Neural cell (in vitro differentiated cells): Measurements from ENCODE around the gene MRPS34. TPM values are rescaled to one million over a fixed set of nuclear protein-coding genes. Genes with fewer than 3 reads are reported as not detected.

ENCODE experiments used
- H2AFZ ChIP-seq: fragments of 200-600, 300-800 bp; sonication (generic), shearing (Covaris generic); 2 replicates; pipeline ENCODE4 v1.6.0; 2014; ENCODE audit warnings: low read depth, mild to moderate bottlenecking, antibody characterized with exemption, low read length, moderate library complexity
- H3F3A ChIP-seq: fragments of 200-600 bp; shearing (Covaris generic); 2 replicates; pipeline ENCODE4 v1.6.1; 2016; ENCODE audit warnings: mild to moderate bottlenecking, moderate library complexity, mixed read lengths, antibody characterized with exemption, low read length; ENCODE audit not compliant: insufficient read depth, poor library complexity, severe bottlenecking
- H3K27ac ChIP-seq: fragments of 200-600, 300-800 bp; sonication (generic), shearing (Covaris generic); 2 replicates; pipeline ENCODE4 v1.5.1; 2014; ENCODE audit warnings: mild to moderate bottlenecking, low read length, moderate library complexity
- H3K27me3 ChIP-seq: fragments of 300-800, 200-600 bp; sonication (generic), shearing (Covaris generic); 2 replicates; pipeline ENCODE4 v1.6.0; 2014; ENCODE audit warnings: mild to moderate bottlenecking, low read depth, low read length, moderate library complexity; ENCODE audit not compliant: insufficient read depth
- H3K36me3 ChIP-seq: fragments of 300-800, 200-600 bp; sonication (generic), shearing (Covaris generic); 2 replicates; pipeline ENCODE4 v1.5.1; 2014; ENCODE audit warnings: mild to moderate bottlenecking, antibody characterized with exemption, low read length, moderate library complexity; ENCODE audit not compliant: insufficient read depth
- H3K4me2 ChIP-seq: fragments of 300-800, 200-600 bp; sonication (generic), shearing (Covaris generic); 2 replicates; pipeline ENCODE4 v1.6.0; 2014; ENCODE audit warnings: mild to moderate bottlenecking, low read length
- H3K4me3 ChIP-seq: fragments of 300-800, 200-600 bp; sonication (generic), shearing (Covaris generic); 2 replicates; pipeline ENCODE4 v1.5.1; 2014; ENCODE audit warnings: mild to moderate bottlenecking, low read length, moderate library complexity
- H3K79me2 ChIP-seq: fragments of 200-600 bp; shearing (Covaris generic); replicated peaks from 2 replicates; pipeline ENCODE4 v1.6.0; 2014; ENCODE audit warnings: mild to moderate bottlenecking, low read length, moderate library complexity; ENCODE audit not compliant: insufficient read depth
- H3K9ac ChIP-seq: fragments of 300-800, 200-600 bp; sonication (generic), shearing (Covaris generic); 2 replicates; pipeline ENCODE4 v1.6.1; 2016; ENCODE audit warnings: mild to moderate bottlenecking, low read length, mixed read lengths
- H3K9me2 ChIP-seq: fragments of 200-600 bp; shearing (Covaris generic); 2 replicates; pipeline ENCODE4 v1.6.1; 2016; ENCODE audit warnings: mild to moderate bottlenecking, low read length, mixed read lengths; ENCODE audit not compliant: insufficient read depth
- H3K9me3 ChIP-seq: fragments of 200-600, 300-800 bp; sonication (generic), shearing (Covaris generic); 2 replicates; pipeline ENCODE4 v1.6.1; 2016; ENCODE audit warnings: mild to moderate bottlenecking, mixed run types, low read length, moderate library complexity, mixed read lengths
- H4K20me1 ChIP-seq: fragments of 200-600 bp; shearing (Covaris generic); 2 replicates; pipeline ENCODE4 v1.6.1; 2016; ENCODE audit warnings: mild to moderate bottlenecking, mixed run types; ENCODE audit not compliant: insufficient read depth
- CTCF ChIP-seq: fragments of 450-650 bp; IDR thresholded peaks from 2 replicates; pipeline ENCODE4 v1.5.1; 2014; ENCODE audit warnings: antibody characterized with exemption, mild to moderate bottlenecking, moderate library complexity; ENCODE audit not compliant: poor library complexity, severe bottlenecking
- EP300 ChIP-seq: fragments of 450-650 bp; conservative IDR thresholded peaks from 2 replicates; pipeline ENCODE4 v1.6.1; 2014; ENCODE audit warnings: antibody characterized with exemption, mild to moderate bottlenecking, moderate library complexity; ENCODE audit not compliant: poor library complexity, severe bottlenecking
- EZH2 ChIP-seq: fragments of 200-600, 300-800 bp; shearing (Covaris generic), sonication (generic); IDR thresholded peaks from 2 replicates; pipeline ENCODE4 v1.6.1; 2014; ENCODE audit warnings: antibody characterized with exemption, low read length, borderline replicate concordance, mild to moderate bottlenecking; ENCODE audit not compliant: insufficient read depth, poor library complexity, severe bottlenecking
- MXI1 ChIP-seq: fragments of 450-650 bp; conservative IDR thresholded peaks from 2 replicates; pipeline ENCODE4 v1.6.1; 2014; ENCODE audit warnings: antibody characterized with exemption, mild to moderate bottlenecking; ENCODE audit not compliant: poor library complexity, severe bottlenecking
- POLR2AphosphoS5 ChIP-seq: IDR thresholded peaks from 2 replicates; pipeline ENCODE4 v1.6.1; 2012
- RAD21 ChIP-seq: fragments of 450-650 bp; conservative IDR thresholded peaks from 2 replicates; pipeline ENCODE4 v1.6.1; 2014; ENCODE audit warnings: antibody characterized with exemption, mild to moderate bottlenecking, moderate library complexity
- SMC3 ChIP-seq: fragments of 450-650 bp; conservative IDR thresholded peaks from 2 replicates; pipeline ENCODE4 v1.6.1; 2014; ENCODE audit warnings: antibody characterized with exemption, mild to moderate bottlenecking, moderate library complexity; ENCODE audit not compliant: poor library complexity
- TAF1 ChIP-seq: IDR thresholded peaks from 2 replicates; pipeline ENCODE4 v1.6.1; 2012; ENCODE audit warnings: low read depth
- polyA plus RNA-seq: library from polyadenylated mRNA; depleted of rRNA; stranded (reverse); fragments of >200 nt; gene quantifications from 2 replicates; pipeline ENCODE4 v1.2.3, GENCODE V29; 2014
- TF ChIP-seq, protein P1 (sequence below): IDR thresholded peaks from 2 replicates; pipeline ENCODE4 v1.6.1; 2012; ENCODE audit warnings: borderline replicate concordance

MRPS34 gene
- polyA plus RNA-seq, 1 donor from 2014 or later, result 113 TPM

DNA sequence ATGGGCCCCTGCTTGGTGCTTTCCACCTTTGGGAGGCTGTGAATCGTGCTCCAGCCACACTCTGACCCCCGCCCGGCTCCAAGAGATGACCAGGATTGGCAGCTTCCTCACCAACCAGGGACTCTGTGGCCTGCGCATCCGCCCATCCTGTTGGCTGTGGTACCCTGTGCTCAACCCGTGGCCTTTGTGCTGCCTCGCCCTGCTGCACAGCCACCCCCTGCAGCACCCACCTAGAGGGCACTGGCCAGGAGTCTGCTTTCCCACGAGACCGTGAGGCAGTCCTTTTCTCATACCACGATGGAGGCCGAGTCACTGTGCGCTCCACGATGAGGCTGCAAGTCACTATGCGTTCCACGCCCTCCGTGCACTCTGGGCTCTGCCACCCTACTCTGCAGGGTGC is 21.0 kb downstream of the MRPS34 start:
- peaks cover 7% of the 10 kb centered on the region for H3K36me3 ChIP-seq

GRCh38 chr16:1749152-1750117 is 23.5 kb downstream of the MRPS34 start:
- no peak overlapping the region for H3K4me2 ChIP-seq
- no peaks in the 10 kb centered on the region for H4K20me1 ChIP-seq
- no peaks in the 10 kb centered on the region for H3K79me2 ChIP-seq
- no peaks in the 10 kb centered on the region for H3K9me3 ChIP-seq
- no peak overlapping the region for H2AFZ ChIP-seq
- no peaks in the 10 kb centered on the region for H3F3A ChIP-seq
- no peak for TF ChIP-seq TAF1
- H3K9ac ChIP-seq, result no peak overlapping the region
- H3K27ac ChIP-seq, result no peak overlapping the region
- H3K4me3 ChIP-seq, result no peak overlapping the region
- H3K27me3 ChIP-seq, result no peaks in the 10 kb centered on the region
- H3K9me2 ChIP-seq, result no peaks in the 10 kb centered on the region
- peaks cover 7% of the 10 kb centered on the region for H3K36me3 ChIP-seq

More for the DNA sequence above, 21.0 kb downstream of the MRPS34 start:
- H2AFZ ChIP-seq, result no peak overlapping the region
- no peak overlapping the region for H3K4me2 ChIP-seq
- no peaks in the 10 kb centered on the region for H3F3A ChIP-seq
- H4K20me1 ChIP-seq, result no peaks in the 10 kb centered on the region
- no peak overlapping the region for H3K27ac ChIP-seq
- H3K9ac ChIP-seq, result no peak overlapping the region
- H3K4me3 ChIP-seq, result no peak overlapping the region
- H3K9me2 ChIP-seq, result no peaks in the 10 kb centered on the region
- no peaks in the 10 kb centered on the region for H3K79me2 ChIP-seq
- no peaks in the 10 kb centered on the region for H3K27me3 ChIP-seq
- no peak for TF ChIP-seq POLR2AphosphoS5
- TF ChIP-seq RAD21, result no peak
- no peak for TF ChIP-seq TAF1
- TF ChIP-seq MXI1, result no peak
- no peak for TF ChIP-seq CTCF
- TF ChIP-seq, protein P1, sequence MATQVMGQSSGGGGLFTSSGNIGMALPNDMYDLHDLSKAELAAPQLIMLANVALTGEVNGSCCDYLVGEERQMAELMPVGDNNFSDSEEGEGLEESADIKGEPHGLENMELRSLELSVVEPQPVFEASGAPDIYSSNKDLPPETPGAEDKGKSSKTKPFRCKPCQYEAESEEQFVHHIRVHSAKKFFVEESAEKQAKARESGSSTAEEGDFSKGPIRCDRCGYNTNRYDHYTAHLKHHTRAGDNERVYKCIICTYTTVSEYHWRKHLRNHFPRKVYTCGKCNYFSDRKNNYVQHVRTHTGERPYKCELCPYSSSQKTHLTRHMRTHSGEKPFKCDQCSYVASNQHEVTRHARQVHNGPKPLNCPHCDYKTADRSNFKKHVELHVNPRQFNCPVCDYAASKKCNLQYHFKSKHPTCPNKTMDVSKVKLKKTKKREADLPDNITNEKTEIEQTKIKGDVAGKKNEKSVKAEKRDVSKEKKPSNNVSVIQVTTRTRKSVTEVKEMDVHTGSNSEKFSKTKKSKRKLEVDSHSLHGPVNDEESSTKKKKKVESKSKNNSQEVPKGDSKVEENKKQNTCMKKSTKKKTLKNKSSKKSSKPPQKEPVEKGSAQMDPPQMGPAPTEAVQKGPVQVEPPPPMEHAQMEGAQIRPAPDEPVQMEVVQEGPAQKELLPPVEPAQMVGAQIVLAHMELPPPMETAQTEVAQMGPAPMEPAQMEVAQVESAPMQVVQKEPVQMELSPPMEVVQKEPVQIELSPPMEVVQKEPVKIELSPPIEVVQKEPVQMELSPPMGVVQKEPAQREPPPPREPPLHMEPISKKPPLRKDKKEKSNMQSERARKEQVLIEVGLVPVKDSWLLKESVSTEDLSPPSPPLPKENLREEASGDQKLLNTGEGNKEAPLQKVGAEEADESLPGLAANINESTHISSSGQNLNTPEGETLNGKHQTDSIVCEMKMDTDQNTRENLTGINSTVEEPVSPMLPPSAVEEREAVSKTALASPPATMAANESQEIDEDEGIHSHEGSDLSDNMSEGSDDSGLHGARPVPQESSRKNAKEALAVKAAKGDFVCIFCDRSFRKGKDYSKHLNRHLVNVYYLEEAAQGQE, result no peak
- TF ChIP-seq SMC3, result no peak
- TF ChIP-seq EP300, result no peak
- no peak for TF ChIP-seq EZH2
- H3K9me3 ChIP-seq, result no peaks in the 10 kb centered on the region
